ENCODE data around the gene TRIM5. TPM values are rescaled to one million over a fixed set of nuclear protein-coding genes. Genes with fewer than 3 reads are reported as not detected.

TRIM5 gene
- total RNA-seq, 1 donor from 2014 or later, result 28.5 TPM

GRCh38 chr11:5655474-5655873 lies 29.4 kb downstream of the TRIM5 start:
- TF ChIP-seq CTCF (conservative IDR thresholded peaks at IDR 0.05; ENCODE audit: low read depth, low read length), result no peak
- no peak overlapping the region for H3K4me3 ChIP-seq (ENCODE audit: low read depth, low read length)
- DNase-seq (ENCODE audit: low read depth), result no peak

GRCh38 chr11:5646139-5646538 lies 38.7 kb downstream of the TRIM5 start:
- no peak for DNase-seq (ENCODE audit: low read depth)
- no peak for TF ChIP-seq CTCF (conservative IDR thresholded peaks at IDR 0.05; ENCODE audit: low read depth, low read length)
- H3K4me3 ChIP-seq (ENCODE audit: low read depth, low read length), result no peak overlapping the region

- no peak overlapping the region for H3K4me3 ChIP-seq (ENCODE audit: low read depth, low read length)
- no peak for DNase-seq (ENCODE audit: low read depth)
- TF ChIP-seq CTCF (conservative IDR thresholded peaks at IDR 0.05; ENCODE audit: low read depth, low read length), result no peak
These were observed 41.3 kb downstream of the TRIM5 start for GRCh38 chr11:5643585-5643984.

GRCh38 chr11:5639953-5640352 lies 44.9 kb downstream of the TRIM5 start:
- TF ChIP-seq CTCF (conservative IDR thresholded peaks at IDR 0.05; ENCODE audit: low read depth, low read length), result no peak
- no peak for DNase-seq (ENCODE audit: low read depth)
- no peak overlapping the region for H3K4me3 ChIP-seq (ENCODE audit: low read depth, low read length)

GRCh38 chr11:5631969-5632635 lies 52.8 kb downstream of the TRIM5 start:
- H3K4me3 ChIP-seq (ENCODE audit: low read depth, low read length), result no peak overlapping the region
- no peak for DNase-seq (ENCODE audit: low read depth)
- no peak for TF ChIP-seq CTCF (conservative IDR thresholded peaks at IDR 0.05; ENCODE audit: low read depth, low read length)

GRCh38 chr11:5631417-5631816 lies 53.5 kb downstream of the TRIM5 start:
- TF ChIP-seq CTCF (conservative IDR thresholded peaks at IDR 0.05; ENCODE audit: low read depth, low read length), result no peak
- no peak for DNase-seq (ENCODE audit: low read depth)
- no peak overlapping the region for H3K4me3 ChIP-seq (ENCODE audit: low read depth, low read length)

GRCh38 chr11:5626196-5626595 lies 58.7 kb downstream of the TRIM5 start:
- no peak for TF ChIP-seq CTCF (conservative IDR thresholded peaks at IDR 0.05; ENCODE audit: low read depth, low read length)
- no peak for DNase-seq (ENCODE audit: low read depth)
- H3K4me3 ChIP-seq (ENCODE audit: low read depth, low read length), result no peak overlapping the region
